Embryonic facial prominence (tissue), 1 donor: ENCODE data around the gene POM121L2.

Experiments used
- DNase-seq: peaks from one replicate; pipeline ENCODE4 v3.0.0-alpha.2; 2016; ENCODE audit errors: extremely low spot score

The POM121L2 gene

GRCh38 chr6:27312146-27312949 is at the start of gene POM121L2:
Gene POM121L2, minus strand, starts transcription at chr6:27312273. Its CDS starts 103 bp downstream, at chr6:27312170.
- DNase-seq: no peak

- no peak for DNase-seq
Observed at GRCh38 chr6:27359231-27359630, 47.2 kb upstream of the POM121L2 start.

GRCh38 chr6:27358786-27359185 is 46.7 kb upstream of the POM121L2 start:
- no peak for DNase-seq

GRCh38 chr6:27352850-27353249 is 40.8 kb upstream of the POM121L2 start:
- no peak for DNase-seq

GRCh38 chr6:27334141-27334540 is 22.1 kb upstream of the POM121L2 start:
- no peak for DNase-seq

GRCh38 chr6:27333642-27334040 is 21.6 kb upstream of the POM121L2 start:
- DNase-seq: no peak

GRCh38 chr6:27332692-27333641 is 20.9 kb upstream of the POM121L2 start:
- DNase-seq: peak; percentile 20

- no peak for DNase-seq
Observed at GRCh38 chr6:27327023-27327738, 15.1 kb upstream of the POM121L2 start.

- no peak for DNase-seq
Observed at GRCh38 chr6:27321901-27322300, 9.8 kb upstream of the POM121L2 start.

GRCh38 chr6:27321370-27321769 is 9.3 kb upstream of the POM121L2 start:
- DNase-seq: no peak

- no peak for DNase-seq
Observed at GRCh38 chr6:27318973-27319372, 6.9 kb upstream of the POM121L2 start.

- no peak for DNase-seq
Observed at GRCh38 chr6:27314046-27314445, 2.0 kb upstream of the POM121L2 start.

- DNase-seq: no peak
Observed at GRCh38 chr6:27312950-27313271, 838 bp upstream of the POM121L2 start.

- DNase-seq: no peak
Observed at GRCh38 chr6:27311806-27312145, 297 bp downstream of the POM121L2 start.

- DNase-seq: no peak
Observed at GRCh38 chr6:27303613-27304272, 8.3 kb downstream of the POM121L2 start.

GRCh38 chr6:27297857-27298730 is 14.0 kb downstream of the POM121L2 start:
- DNase-seq: no peak

- no peak for DNase-seq
Observed at GRCh38 chr6:27297484-27297856, 14.6 kb downstream of the POM121L2 start.

GRCh38 chr6:27296106-27296783 is 15.8 kb downstream of the POM121L2 start:
- DNase-seq: no peak

- no peak for DNase-seq
Observed at GRCh38 chr6:27295301-27296079, 16.6 kb downstream of the POM121L2 start.
